GM12878 (cell line): ENCODE measurements around the gene CDC25A.

Experiments used
- BCLAF1 ChIP-seq: fragments of 450-650 bp; IDR thresholded peaks from 2 replicates; pipeline ENCODE4 v1.6.1; 2017; ENCODE audit warnings: antibody characterized with exemption, mild to moderate bottlenecking, moderate library complexity
- CBX5 ChIP-seq: sonication (generic); IDR thresholded peaks from 2 replicates; pipeline ENCODE4 v1.6.1; 2016; ENCODE audit warnings: low read depth, moderate library complexity, mild to moderate bottlenecking, inconsistent platforms
- CTCF ChIP-seq, 3 experiments: IDR thresholded peaks in 2 of 3; conservative IDR thresholded peaks in 1 of 3; 2 replicates each; pipeline ENCODE4 v1.5.1; 2011; ENCODE audit warnings: low read depth in 3 of 3, low read length in 3 of 3, mild to moderate bottlenecking in 3 of 3, control low read depth in 2 of 3, moderate library complexity in 2 of 3, inconsistent platforms in 1 of 3, mixed read lengths in 1 of 3; ENCODE audit not compliant: control insufficient read depth in 2 of 3, insufficient read depth in 1 of 3; ENCODE audit errors: extremely low read depth in 1 of 3
- ETV6 ChIP-seq, 2 experiments: fragments of 450-650 bp in 1 of 2; IDR thresholded peaks in 1 of 2; conservative IDR thresholded peaks in 1 of 2; 2 replicates each; pipeline ENCODE4 v1.6.1; 2014; ENCODE audit warnings: antibody characterized with exemption in 1 of 2, borderline replicate concordance in 1 of 2, low read depth in 1 of 2, mild to moderate bottlenecking in 1 of 2, moderate library complexity in 1 of 2
- EZH2 ChIP-seq: IDR thresholded peaks from 2 replicates; pipeline ENCODE4 v1.6.1; 2012; ENCODE audit warnings: low read depth, mild to moderate bottlenecking, control low read depth, inconsistent platforms, low read length, borderline replicate concordance; ENCODE audit not compliant: control insufficient read depth
- JUND ChIP-seq: IDR thresholded peaks from 2 replicates; pipeline ENCODE4 v1.6.1; 2012; ENCODE audit warnings: low read depth, mild to moderate bottlenecking, low read length, improper control_type of control experiment, moderate library complexity
- MTA3 ChIP-seq: IDR thresholded peaks from 2 replicates; pipeline ENCODE4 v1.6.1; 2012; ENCODE audit warnings: low read length, inconsistent platforms, borderline replicate concordance
- POLR2A ChIP-seq: IDR thresholded peaks from 2 replicates; pipeline ENCODE4 v1.6.1; 2011; ENCODE audit warnings: low read depth, mild to moderate bottlenecking, low read length
- POU2F2 ChIP-seq: IDR thresholded peaks from 3 replicates; pipeline ENCODE4 v1.6.1; 2011; ENCODE audit warnings: low read depth, mild to moderate bottlenecking, low read length, borderline replicate concordance
- SUZ12 ChIP-seq: fragments of 200-600 bp; sonication (generic); IDR thresholded peaks from one replicate; pipeline ENCODE4 v1.6.1; 2018; ENCODE audit warnings: antibody characterized with exemption, mild to moderate bottlenecking; ENCODE audit not compliant: unreplicated experiment

GRCh38 chr3:48217449-48217848, 29.2 kb upstream of the CDC25A start:
- TF ChIP-seq CBX5 (no peak), EZH2 (no peak), POU2F2 (no peak), BCLAF1 (no peak), MTA3 (no peak), CTCF (IDR thresholded peaks at IDR 0.05 in 2 of 3, conservative IDR thresholded peaks at IDR 0.05 in 1 of 3; ENCODE audit: control insufficient read depth in 2 of 3, extremely low read depth in 1 of 3, insufficient read depth in 1 of 3, low read depth in 3 of 3, low read length in 3 of 3) (no peak), POLR2A (no peak), SUZ12 (no peak), JUND (no peak), ETV6 (conservative IDR thresholded peaks at IDR 0.05 in 1 of 2, IDR thresholded peaks at IDR 0.05 in 1 of 2; ENCODE audit: borderline replicate concordance in 1 of 2, low read depth in 1 of 2) (no peak)
